Panc1 (cell line): ENCODE measurements around the gene YPEL1. TPM values are rescaled to one million over a fixed set of nuclear protein-coding genes. Genes with fewer than 3 reads are reported as not detected.
"Not testable (repeated sequence)": the region's sequence is repeated elsewhere in the genome, so short reads cannot be mapped to it uniquely, and the experiment has no call there.

Experiments used
- ATAC-seq: fragments of 200-7000 bp; cut with Tn5 transposase; 2 replicates; pipeline ENCODE4 v1.9.1; 2020; ENCODE audit warnings: mild to moderate bottlenecking, moderate library complexity
- BruUV-seq: library from RNA; stranded (reverse); fragments of 400-500 nt; replicated peaks from 2 replicates; lab custom pipeline; 2021; lab: Mats Ljungman, UMichigan
- CTCF ChIA-PET: fragments of 300-600 bp; sonication (Branson Sonifier 250); formaldehyde crosslinking; loops from one replicate; lab custom pipeline; 2022; ENCODE audit warnings: antibody characterized with exemption; lab: Charles Lee
- POLR2A ChIA-PET: fragments of 300-600 bp; sonication (Branson Sonifier 250); formaldehyde crosslinking; loops from one replicate; lab custom pipeline; 2022; ENCODE audit warnings: antibody characterized with exemption; lab: Charles Lee
- DNase-seq: peaks from one replicate; pipeline ENCODE4 v3.0.0-alpha.2; 2010; ENCODE audit warnings: low read depth, low spot score
- H3K27ac ChIP-seq: 2 replicates; pipeline ENCODE4 v1.5.1; 2011; ENCODE audit warnings: mild to moderate bottlenecking, low read length, inconsistent platforms
- H3K27me3 ChIP-seq: fragments of 200-500 bp; sonication (Bioruptor generic); 2 replicates; pipeline ENCODE4 v1.6.0; 2014; ENCODE audit warnings: low read length, inconsistent platforms; ENCODE audit not compliant: control insufficient read depth, insufficient read depth
- H3K36me3 ChIP-seq: fragments of 200-500 bp; sonication (Bioruptor generic); 2 replicates; pipeline ENCODE4 v1.5.1; 2014; ENCODE audit warnings: inconsistent platforms, mild to moderate bottlenecking, low read length, moderate library complexity; ENCODE audit not compliant: control insufficient read depth, insufficient read depth
- H3K4me1 ChIP-seq: 2 replicates; pipeline ENCODE4 v1.5.1; 2011; ENCODE audit warnings: inconsistent platforms, mild to moderate bottlenecking, low read length, moderate library complexity; ENCODE audit not compliant: control insufficient read depth, insufficient read depth
- H3K4me3 ChIP-seq, 2 experiments: 2 replicates each; pipeline ENCODE4 v1.5.1; 2011 to 2012; ENCODE audit warnings: low read depth in 2 of 2, low read length in 2 of 2, mild to moderate bottlenecking in 2 of 2, inconsistent platforms in 1 of 2, moderate library complexity in 1 of 2
- H3K9me3 ChIP-seq: fragments of 200-500 bp; sonication (Bioruptor generic); 2 replicates; pipeline ENCODE4 v1.5.1; 2014; ENCODE audit warnings: low read depth, mild to moderate bottlenecking, inconsistent platforms, low read length, moderate library complexity; ENCODE audit not compliant: control insufficient read depth, insufficient read depth
- CTCF ChIP-seq: fragments of 450-650 bp; IDR thresholded peaks from 2 replicates; pipeline ENCODE4 v1.5.1; 2017; ENCODE audit warnings: mild to moderate bottlenecking
- POLR2AphosphoS5 ChIP-seq: IDR thresholded peaks from 2 replicates; pipeline ENCODE4 v1.6.1; 2012; ENCODE audit warnings: mild to moderate bottlenecking, low read depth, low read length, moderate library complexity
- REST ChIP-seq, 2 experiments: IDR thresholded peaks; 2 replicates each; pipeline ENCODE4 v1.6.1; 2011 to 2012; ENCODE audit warnings: low read depth in 2 of 2, control low read depth in 1 of 2, low read length in 1 of 2, mild to moderate bottlenecking in 1 of 2, moderate library complexity in 1 of 2; ENCODE audit not compliant: insufficient read depth in 1 of 2
- SIN3A ChIP-seq: IDR thresholded peaks from 2 replicates; pipeline ENCODE4 v1.6.1; 2012; ENCODE audit warnings: low read depth, mild to moderate bottlenecking, low read length, moderate library complexity, borderline replicate concordance; ENCODE audit not compliant: insufficient read depth
- TCF7L2 ChIP-seq: IDR thresholded peaks from 2 replicates; pipeline ENCODE4 v1.6.1; 2011; ENCODE audit warnings: mild to moderate bottlenecking, low read depth, low read length, inconsistent platforms
- in situ Hi-C: cut with HindIII; loops from 2 replicates; pipeline ENCODE4 v1.10.0; 2016; ENCODE audit warnings: low sequenced_read_pairs, low pct_unique_long_range_greater_than_20kb
- intact Hi-C: fragments of 100-400 bp; cut with micrococcal nuclease; formaldehyde crosslinking; loops from one replicate; pipeline ENCODE4 v1.10.0; 2022; ENCODE audit not compliant: unreplicated experiment
- total RNA-seq: library from RNA; stranded (reverse); gene quantifications from one replicate; pipeline ENCODE4 v1.2.1, GENCODE V29; 2021; ENCODE audit not compliant: unreplicated experiment

Gene YPEL1
- total RNA-seq, 1 experiment from 2014 or later, result 4.0 TPM

- Histone ChIP-seq H3K27ac (no peak overlapping the region), H3K27me3 (no peaks in the 10 kb centered on the region), H3K4me1 (no peaks in the 10 kb centered on the region), H3K4me3 (no peak overlapping the region), H3K36me3 (no peaks in the 10 kb centered on the region), H3K9me3 (no peaks in the 10 kb centered on the region)
- BruUV-seq, result no TSS peak
- TF ChIP-seq TCF7L2, result no peak
- 0 out of 2 replicates have a peak, but pooled peaks have one; percentile 28 for ATAC-seq
- no peak for DNase-seq
- ChIA-PET CTCF (no interaction called here), POLR2A (no interaction called here)
- intact Hi-C loops, result no loop called here
- in situ Hi-C loops, result no loop called here
Observed at GRCh38 chr22:21680830-21681565, 54.6 kb downstream of the YPEL1 start.

GRCh38 chr22:21679383-21679782, 56.2 kb downstream of the YPEL1 start:
- no peaks in the 10 kb centered on the region for H3K36me3 ChIP-seq
- no TSS peak for BruUV-seq
- intact Hi-C loops, result no loop called here

GRCh38 chr22:21678842-21679241, 56.8 kb downstream of the YPEL1 start:
- H3K4me1 ChIP-seq, H3K27ac ChIP-seq, H3K36me3 ChIP-seq, intact Hi-C loops, CTCF ChIA-PET, POLR2A ChIA-PET, DNase-seq, ATAC-seq, H3K27me3 ChIP-seq, BruUV-seq, H3K4me3 ChIP-seq, H3K9me3 ChIP-seq, in situ Hi-C loops: not testable (repeated sequence)

More at GRCh38 chr22:21679383-21679782, 56.2 kb downstream of the YPEL1 start:
- ChIA-PET CTCF (no interaction called here), POLR2A (no interaction called here)
- Histone ChIP-seq H3K27ac (no peak overlapping the region), H3K27me3 (no peaks in the 10 kb centered on the region), H3K9me3 (no peaks in the 10 kb centered on the region), H3K4me3 (no peak overlapping the region), H3K4me1 (no peaks in the 10 kb centered on the region)
- ATAC-seq, result no peak
- no peak for DNase-seq
- TF ChIP-seq REST (IDR thresholded peaks at IDR 0.05; ENCODE audit: insufficient read depth in 1 of 2, low read depth in 2 of 2, low read length in 1 of 2), result no peak
- no peak for TF ChIP-seq TCF7L2
- TF ChIP-seq CTCF, result no peak
- TF ChIP-seq SIN3A, result no peak
- TF ChIP-seq POLR2AphosphoS5, result no peak
- in situ Hi-C loops, result no loop called here
